NCI-H187 treated with DMSO at 0.1 percent for 48 hours (cell line): Measurements from ENCODE around the gene SEMA3F.

Experiments
- DNase-seq: peaks from one replicate; lab custom pipeline; 2025; lab: John Stamatoyannopoulos, UW

Gene SEMA3F

DNA sequence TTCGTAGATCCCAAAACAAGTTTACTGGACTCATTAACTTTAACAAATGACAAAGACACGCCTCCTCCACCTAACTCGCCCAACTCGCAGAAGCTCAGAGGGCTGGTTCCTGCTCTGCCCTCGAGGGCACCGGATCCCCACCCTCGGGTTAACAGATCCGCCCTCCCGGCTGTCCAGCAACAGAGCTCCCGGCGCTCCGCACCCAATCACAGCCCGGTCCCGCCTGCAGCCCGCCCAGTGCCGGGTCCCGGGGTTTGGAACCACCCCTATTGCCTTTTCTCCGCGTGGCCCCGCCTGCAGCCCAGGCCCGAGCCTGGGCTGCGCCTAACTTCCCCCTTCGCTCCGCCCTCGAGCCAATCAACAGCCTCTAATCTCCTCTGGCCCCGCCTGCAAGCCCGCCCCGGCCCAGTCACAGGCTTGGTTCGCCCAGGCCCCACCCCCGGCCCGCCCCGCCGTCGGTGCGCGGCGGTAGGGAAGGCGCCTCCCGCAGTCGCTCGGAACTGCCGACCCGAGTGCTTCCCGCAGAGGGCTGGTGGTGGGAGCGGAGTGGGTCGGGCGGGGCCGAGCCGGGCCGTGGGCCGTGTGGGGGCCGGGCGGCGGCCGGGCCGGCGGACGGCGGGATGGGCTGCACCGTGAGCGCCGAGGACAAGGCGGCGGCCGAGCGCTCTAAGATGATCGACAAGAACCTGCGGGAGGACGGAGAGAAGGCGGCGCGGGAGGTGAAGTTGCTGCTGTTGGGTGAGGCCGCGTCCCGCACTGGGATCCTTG is 80.8 kb downstream of the SEMA3F start, which contains the start of gene GNAI2:
TSS of gene GNAI2 (plus strand) at position 489 of the 768 bp plus-strand sequence. CDS start at position 621, 132 bp downstream.
- DNase-seq = peak; percentile 76

DNA sequence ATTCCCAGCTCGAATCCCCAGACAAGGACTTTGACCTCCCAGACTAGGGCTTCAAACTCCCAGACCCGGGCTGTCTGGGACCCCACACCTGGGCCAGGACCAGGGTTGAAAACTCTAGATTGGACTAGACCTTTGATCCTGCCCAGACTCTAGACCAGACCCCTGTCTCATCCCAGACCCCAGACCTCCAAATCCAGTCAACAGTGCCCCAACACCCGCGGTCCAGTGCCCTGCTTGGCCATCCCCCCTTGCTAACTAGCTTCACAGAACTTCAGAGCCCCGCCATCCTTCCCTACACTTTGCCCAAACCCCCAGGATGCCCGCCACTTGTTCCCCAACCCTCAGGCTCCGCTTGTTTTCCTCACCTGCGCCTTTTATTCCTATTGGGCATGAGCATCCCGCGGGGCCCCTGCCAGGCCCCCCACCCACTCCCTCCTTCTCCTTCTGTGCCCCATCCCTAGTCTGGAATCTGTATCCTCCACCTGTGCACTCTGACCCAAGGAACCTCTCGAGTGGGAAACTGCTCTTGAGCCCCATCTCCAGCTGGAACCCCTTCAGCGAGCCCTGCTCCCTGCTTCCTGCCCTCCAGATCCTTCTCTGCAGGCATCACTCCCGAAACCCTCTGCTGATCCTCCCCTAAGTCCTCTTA is 81.5 kb downstream of the SEMA3F start:
- no peak for DNase-seq

DNA sequence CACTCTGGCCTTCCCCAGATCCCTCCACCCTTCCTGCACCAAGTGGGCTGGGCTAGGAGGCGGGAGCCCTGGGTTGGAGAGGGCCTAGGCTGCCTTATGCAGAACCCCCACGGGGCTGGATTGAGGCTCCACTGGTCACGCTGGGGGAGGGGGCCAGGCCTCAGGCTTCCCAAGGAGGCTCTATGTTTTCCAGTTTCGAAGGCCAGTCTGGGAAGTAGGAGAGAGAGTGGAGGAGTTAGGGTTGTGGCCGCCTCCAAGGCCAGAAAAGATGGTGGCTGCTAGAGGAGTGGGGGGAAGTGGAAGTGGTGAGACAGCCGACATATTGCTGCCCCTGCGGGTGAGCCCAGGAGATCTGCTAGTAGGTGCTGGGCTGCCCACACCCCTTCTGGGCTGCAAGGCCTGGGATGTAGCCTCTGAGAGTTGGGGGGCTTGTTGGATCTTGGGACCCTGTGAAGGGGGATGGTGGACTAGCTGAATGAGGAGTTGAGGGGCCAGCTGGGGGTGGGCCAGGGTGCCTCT is 82.1 kb downstream of the SEMA3F start:
- DNase-seq = no peak

DNA sequence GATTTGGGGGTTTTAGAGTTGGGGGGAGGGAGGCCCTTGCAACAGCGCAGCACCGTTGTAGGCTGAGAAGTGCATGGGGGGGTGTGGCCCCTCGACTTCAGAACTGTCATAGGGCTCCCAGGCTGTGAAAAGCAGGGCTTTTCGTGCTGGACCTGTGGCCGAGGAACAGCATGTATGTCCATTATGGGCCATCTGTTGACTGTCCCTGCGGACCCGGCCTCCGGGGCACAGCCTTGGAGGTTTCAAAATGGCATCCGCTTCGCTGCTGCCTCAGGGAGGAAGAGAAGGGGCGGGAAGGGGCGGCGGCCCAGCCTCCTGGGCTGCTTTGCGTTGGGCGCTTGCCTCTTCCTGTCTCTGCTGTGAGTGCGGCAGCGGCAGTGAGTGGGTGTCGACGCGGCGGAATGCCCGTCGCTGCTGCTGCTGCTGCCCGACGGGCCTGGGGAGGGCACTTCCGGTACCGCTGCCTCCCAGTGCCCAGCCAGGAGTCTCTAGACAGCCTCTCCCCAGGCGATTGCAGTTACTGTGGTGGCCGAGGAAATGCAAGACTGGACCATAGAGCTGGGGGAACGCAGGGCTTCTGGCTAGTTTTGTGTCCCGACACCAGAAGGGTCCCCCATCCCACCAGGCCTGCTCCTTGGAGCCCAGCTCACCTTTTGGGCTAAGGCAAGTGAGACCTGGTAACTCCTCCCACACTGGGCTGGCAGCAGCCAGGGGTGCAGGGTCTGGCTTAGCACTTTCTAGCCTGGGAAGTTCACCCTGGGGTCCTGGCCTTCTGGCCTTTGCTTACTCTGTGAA is 82.8 kb downstream of the SEMA3F start:
- no peak for DNase-seq

DNA sequence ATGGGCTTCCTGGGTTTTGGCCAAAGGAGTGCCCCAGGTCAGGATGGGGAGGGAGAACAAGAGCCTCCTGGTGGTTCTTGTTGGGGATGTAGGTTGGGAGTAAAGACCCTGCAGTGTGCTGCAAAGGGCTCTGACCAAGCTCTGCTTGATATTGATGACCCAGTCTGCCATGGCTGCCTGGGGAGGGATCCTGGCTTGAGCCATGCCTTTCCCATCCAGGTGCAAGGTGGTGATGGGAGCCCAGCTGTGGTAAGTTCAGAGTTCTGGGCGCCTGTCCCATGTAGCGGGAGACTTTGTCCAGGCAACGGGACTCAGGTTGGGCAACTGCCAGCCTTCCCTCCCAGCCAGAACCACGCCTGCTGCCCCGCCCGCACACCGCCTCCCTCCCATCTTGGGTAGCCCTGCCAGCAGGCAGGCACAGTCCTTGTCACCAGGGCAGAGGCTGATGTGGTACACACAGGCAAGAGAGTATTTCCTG is 83.5 kb downstream of the SEMA3F start:
- DNase-seq = no peak
